ENCODE data around the gene BCCIP. TPM values are rescaled to one million over a fixed set of nuclear protein-coding genes. Genes with fewer than 3 reads are reported as not detected.

The BCCIP gene
- total RNA-seq, 1 donor from 2014 or later, result 40.0 TPM

DNA sequence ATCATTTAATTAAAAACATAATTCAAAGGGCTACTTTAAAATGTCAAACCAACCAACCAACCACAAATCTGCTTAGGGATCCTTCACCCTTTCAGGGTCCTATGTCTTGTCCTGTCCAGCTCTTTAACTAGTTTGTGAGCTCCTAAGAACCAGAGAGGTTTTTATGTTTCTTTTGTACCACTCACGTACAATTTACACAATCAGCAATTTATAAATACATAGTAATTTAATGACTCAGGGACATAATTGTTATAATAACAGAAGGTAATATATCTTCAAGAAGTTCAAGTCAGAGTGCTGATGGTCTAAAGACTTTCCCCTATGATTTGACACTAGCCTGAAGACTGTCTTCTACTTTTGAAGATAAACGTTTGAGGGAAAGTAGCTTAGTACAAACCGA lies 41.8 kb downstream of the BCCIP start:
- H3K4me3 ChIP-seq (ENCODE audit: low read depth, low read length), result no peak overlapping the region

DNA sequence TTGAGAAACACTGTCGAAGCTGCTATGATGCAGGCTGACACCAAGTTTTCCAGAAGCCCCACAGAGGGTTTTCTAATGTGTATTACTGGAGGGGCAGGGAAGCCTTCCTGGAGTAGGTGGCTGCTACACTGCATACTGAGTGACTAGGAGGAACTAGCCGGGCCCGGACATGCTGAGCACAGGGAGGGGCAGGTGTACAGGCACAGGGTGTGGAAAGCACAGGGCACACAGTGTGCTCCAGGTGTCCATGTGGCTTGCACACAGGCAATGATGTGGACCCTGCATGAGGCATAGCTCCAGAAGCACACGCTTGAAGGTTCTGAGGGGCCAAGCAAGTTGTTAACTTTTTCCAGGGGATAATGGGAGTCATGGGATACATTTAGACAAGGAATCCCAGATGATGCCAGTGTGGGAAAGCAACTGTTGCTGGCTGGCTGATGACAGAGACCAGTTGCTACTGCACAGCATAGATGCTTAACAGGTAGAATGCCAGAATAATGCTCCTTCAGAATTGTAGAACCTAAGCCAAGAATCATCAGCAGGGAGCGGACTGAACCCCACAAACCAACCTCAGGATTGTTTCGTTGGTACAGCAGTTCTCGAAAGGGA lies 43.2 kb downstream of the BCCIP start:
- no peak for DNase-seq (ENCODE audit: low read depth)
- H3K4me3 ChIP-seq (ENCODE audit: low read depth, low read length), result no peak overlapping the region
- peaks cover 1% of the 10 kb centered on the region for H3K36me3 ChIP-seq (ENCODE audit: control insufficient read depth, insufficient read depth, low read length)
- TF ChIP-seq, protein P1, sequence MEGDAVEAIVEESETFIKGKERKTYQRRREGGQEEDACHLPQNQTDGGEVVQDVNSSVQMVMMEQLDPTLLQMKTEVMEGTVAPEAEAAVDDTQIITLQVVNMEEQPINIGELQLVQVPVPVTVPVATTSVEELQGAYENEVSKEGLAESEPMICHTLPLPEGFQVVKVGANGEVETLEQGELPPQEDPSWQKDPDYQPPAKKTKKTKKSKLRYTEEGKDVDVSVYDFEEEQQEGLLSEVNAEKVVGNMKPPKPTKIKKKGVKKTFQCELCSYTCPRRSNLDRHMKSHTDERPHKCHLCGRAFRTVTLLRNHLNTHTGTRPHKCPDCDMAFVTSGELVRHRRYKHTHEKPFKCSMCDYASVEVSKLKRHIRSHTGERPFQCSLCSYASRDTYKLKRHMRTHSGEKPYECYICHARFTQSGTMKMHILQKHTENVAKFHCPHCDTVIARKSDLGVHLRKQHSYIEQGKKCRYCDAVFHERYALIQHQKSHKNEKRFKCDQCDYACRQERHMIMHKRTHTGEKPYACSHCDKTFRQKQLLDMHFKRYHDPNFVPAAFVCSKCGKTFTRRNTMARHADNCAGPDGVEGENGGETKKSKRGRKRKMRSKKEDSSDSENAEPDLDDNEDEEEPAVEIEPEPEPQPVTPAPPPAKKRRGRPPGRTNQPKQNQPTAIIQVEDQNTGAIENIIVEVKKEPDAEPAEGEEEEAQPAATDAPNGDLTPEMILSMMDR (IDR thresholded peaks at IDR 0.05; ENCODE audit: insufficient read depth, low read length, poor library complexity, severe bottlenecking), result no peak
- no peaks in the 10 kb centered on the region for H3K27me3 ChIP-seq (ENCODE audit: control insufficient read depth, insufficient read depth, low read length)

More for the DNA sequence above, 41.8 kb downstream of the BCCIP start:
- Histone ChIP-seq H3K27me3 (ENCODE audit: control insufficient read depth, insufficient read depth, low read length) (no peaks in the 10 kb centered on the region), H3K36me3 (ENCODE audit: control insufficient read depth, insufficient read depth, low read length) (peaks cover 1% of the 10 kb centered on the region)
- TF ChIP-seq, protein P1 (IDR thresholded peaks at IDR 0.05; ENCODE audit: insufficient read depth, low read length, poor library complexity, severe bottlenecking), result no peak
- no peak for DNase-seq (ENCODE audit: low read depth)

DNA sequence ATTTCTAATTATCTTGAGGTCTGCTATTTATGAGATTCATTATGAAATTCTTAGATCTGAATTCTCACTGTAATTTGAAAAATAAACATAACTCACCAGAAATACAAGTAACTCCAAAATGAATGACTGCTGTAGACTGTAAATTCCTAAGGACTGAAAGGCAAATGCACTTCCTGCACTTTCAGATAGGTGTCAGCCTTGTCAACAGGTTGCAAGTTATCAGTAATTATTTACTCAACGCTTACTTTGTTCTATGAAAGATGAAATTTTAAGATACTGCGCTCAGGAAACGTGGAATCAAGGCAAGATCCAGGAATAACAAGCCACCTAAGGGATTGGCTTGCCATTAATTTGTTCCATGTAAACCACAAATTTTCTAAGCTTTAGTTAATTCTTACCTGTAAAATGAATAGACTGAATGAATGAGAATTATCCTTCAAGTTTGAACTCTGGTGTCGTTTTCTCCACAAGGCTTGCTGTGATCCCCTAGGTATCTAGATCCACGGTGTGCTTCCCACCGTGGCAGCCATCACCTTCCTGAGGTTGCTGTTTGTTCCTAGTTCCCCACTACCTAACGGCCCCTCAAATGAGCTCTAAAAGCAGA lies 45.1 kb downstream of the BCCIP start:
- TF ChIP-seq, protein P1 (IDR thresholded peaks at IDR 0.05; ENCODE audit: insufficient read depth, low read length, poor library complexity, severe bottlenecking), result peak; percentile 80

DNA sequence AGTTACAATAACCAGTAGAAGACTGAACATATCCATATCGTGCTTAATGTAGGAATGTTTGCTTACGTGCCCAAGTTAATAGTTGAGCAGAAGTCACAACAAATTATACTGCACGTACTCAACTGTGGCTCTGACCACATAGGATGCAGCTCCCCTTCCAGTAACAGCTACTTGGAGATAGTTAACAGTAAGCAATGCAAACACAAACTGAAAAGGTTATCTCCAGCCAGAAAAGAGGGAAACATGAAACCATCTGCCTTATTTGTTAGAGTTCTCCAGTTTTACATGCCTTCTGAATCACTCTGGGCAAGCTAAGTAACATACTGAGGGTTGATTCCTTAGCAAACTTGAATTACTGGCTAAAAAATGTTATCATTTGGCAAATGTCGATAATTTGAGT lies 48.0 kb downstream of the BCCIP start:
- no peak overlapping the region for H3K4me3 ChIP-seq (ENCODE audit: low read depth, low read length)
- no peak for DNase-seq (ENCODE audit: low read depth)
- H3K36me3 ChIP-seq (ENCODE audit: control insufficient read depth, insufficient read depth, low read length), result no peaks in the 10 kb centered on the region
- TF ChIP-seq, protein P1 (IDR thresholded peaks at IDR 0.05; ENCODE audit: insufficient read depth, low read length, poor library complexity, severe bottlenecking), result no peak
- no peaks in the 10 kb centered on the region for H3K27me3 ChIP-seq (ENCODE audit: control insufficient read depth, insufficient read depth, low read length)

More for the DNA sequence above, 45.1 kb downstream of the BCCIP start:
- no peaks in the 10 kb centered on the region for H3K27me3 ChIP-seq (ENCODE audit: control insufficient read depth, insufficient read depth, low read length)
- H3K36me3 ChIP-seq (ENCODE audit: control insufficient read depth, insufficient read depth, low read length), result peaks cover 1% of the 10 kb centered on the region
- H3K4me3 ChIP-seq (ENCODE audit: low read depth, low read length), result no peak overlapping the region
- peak; percentile 19 for DNase-seq (ENCODE audit: low read depth)

DNA sequence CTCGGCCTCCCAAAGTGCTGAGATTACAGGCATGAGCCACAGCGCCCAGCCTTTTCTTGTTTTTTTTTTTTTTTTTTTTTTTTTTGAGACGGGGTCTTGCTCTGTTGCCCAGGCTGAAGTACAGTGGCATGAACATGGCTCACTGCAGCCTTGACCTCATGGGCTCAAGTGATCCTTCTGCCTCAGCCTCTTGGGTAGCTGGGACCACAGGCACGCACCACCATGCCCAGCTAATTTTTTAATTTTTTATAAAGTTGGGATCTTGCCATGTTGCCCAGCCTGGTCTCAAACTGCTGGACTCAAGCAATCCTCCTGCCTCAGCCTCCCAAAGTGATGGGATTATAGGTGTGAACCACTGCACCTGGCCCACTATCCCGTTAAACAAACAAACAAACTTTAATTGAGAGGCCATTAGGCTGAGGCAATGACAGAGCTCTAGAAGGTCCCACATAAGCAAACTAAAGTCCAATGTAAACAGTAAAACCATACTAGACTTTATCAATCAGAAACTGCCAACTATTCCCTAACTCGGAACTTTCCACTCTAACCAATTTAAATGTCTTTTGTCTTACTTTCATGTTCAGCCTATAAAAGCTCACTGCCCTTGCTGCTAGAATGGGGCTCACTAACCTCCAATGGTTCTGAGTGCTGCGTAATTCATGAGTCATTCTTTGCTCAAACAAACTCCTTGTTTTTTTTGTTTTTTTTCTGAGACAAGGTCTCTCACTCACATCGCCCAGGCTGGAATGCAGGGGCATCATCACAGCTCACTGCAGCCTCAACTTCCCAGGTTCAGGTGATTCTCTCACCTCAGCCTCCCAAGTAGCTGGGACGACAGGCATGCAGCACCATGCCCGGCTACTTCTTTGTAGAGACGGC lies 55.9 kb downstream of the BCCIP start:
- no peak overlapping the region for H3K4me3 ChIP-seq (ENCODE audit: low read depth, low read length)
- DNase-seq (ENCODE audit: low read depth), result peak; percentile 93
- no peaks in the 10 kb centered on the region for H3K36me3 ChIP-seq (ENCODE audit: control insufficient read depth, insufficient read depth, low read length)

More for the DNA sequence above, 55.9 kb downstream of the BCCIP start:
- TF ChIP-seq, protein P1 (IDR thresholded peaks at IDR 0.05; ENCODE audit: insufficient read depth, low read length, poor library complexity, severe bottlenecking), result no peak
- no peaks in the 10 kb centered on the region for H3K27me3 ChIP-seq (ENCODE audit: control insufficient read depth, insufficient read depth, low read length)

Measured in kidney epithelial cell (primary cell).